GM10266 (cell line): ENCODE measurements around the gene LRRD1.

Source experiments
- DNase-seq: peaks from one replicate; pipeline ENCODE4 v3.0.0; 2012; ENCODE audit errors: extremely low spot score
- TF ChIP-seq, protein P1 (sequence below): IDR thresholded peaks from 2 replicates; pipeline ENCODE4 v1.5.1; 2012; ENCODE audit warnings: mild to moderate bottlenecking, low read depth; ENCODE audit not compliant: control insufficient read depth, insufficient read depth; ENCODE audit errors: missing control alignments

LRRD1 gene

DNA sequence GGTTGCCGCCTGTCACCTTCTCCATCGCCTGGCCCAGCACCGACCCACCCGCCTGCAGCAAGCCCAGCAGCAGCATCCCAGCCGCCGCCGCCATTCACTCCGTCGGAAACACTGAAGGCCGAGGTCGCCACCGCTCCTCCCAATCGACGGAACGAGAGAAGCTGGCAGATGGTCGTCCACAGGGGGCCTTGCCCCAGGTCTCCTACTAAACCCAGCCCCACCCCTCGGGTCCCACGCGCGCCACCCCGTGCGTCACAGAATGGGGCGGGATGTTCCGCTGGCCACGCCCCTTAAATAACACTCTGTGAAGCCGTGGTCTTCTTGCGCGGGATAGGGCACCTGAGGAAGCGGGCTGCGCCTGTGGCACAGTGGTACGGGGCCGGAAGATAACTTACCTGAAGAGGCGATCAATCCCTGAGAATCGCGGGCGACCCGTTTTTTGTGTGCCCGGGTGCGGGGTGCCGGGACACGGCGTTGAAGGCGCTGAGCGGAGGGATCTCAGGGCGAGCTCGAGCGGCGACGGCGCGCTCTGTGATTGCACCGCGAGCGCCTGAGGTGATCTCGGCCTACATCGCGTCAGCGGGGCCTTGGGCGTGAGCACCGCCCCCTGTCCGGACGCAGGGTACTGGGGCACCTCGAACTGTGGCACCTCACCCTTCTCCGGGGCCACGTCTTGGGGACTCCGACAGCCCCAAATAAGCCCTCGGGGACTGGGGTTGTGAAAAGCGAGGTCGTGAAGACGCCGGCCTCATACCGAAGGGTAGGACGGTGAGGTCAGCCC lies 44.5 kb downstream of the LRRD1 start, which contains the start of gene CYP51A1:
CYP51A1 (minus strand) TSS at position 207 of the 781 bp plus-strand sequence; CDS start at position 94, 113 bp downstream.
- peak; percentile 93 for DNase-seq
- TF ChIP-seq, protein P1, sequence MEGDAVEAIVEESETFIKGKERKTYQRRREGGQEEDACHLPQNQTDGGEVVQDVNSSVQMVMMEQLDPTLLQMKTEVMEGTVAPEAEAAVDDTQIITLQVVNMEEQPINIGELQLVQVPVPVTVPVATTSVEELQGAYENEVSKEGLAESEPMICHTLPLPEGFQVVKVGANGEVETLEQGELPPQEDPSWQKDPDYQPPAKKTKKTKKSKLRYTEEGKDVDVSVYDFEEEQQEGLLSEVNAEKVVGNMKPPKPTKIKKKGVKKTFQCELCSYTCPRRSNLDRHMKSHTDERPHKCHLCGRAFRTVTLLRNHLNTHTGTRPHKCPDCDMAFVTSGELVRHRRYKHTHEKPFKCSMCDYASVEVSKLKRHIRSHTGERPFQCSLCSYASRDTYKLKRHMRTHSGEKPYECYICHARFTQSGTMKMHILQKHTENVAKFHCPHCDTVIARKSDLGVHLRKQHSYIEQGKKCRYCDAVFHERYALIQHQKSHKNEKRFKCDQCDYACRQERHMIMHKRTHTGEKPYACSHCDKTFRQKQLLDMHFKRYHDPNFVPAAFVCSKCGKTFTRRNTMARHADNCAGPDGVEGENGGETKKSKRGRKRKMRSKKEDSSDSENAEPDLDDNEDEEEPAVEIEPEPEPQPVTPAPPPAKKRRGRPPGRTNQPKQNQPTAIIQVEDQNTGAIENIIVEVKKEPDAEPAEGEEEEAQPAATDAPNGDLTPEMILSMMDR: no peak

GRCh38 chr7:92133737-92134270 lies 45.1 kb downstream of the LRRD1 start:
- peak; percentile 55 for DNase-seq

DNA sequence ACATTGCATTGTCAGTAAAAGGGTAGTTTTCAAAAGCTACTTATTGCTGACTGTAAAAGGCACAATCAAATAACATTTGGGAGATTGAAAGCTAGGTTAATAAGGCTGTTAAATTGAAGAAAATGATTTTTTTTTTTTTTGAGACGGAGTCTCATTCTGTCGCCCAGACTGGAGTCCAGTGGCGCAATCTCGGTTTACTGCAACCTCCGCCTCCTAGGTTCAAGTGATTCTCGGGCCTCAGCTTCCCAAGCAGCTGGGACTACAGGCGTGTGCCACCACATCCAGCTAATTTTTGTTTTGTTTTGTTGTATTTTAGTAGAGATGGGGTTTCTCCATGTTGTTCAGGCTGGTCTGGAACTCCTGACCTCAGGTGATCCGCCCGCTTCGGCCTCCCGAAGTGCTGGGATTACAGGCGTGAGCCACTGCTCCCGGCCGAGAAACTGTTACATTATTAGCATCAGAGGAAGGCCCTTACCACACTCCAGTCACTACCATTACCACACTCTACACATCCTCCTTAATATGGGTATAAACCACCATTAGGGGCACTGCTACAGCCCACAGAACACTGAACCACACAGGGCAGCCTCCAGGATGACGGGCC lies 45.7 kb downstream of the LRRD1 start:
- TF ChIP-seq, protein P1: no peak
- DNase-seq: peak; percentile 42

More at GRCh38 chr7:92133737-92134270, 45.1 kb downstream of the LRRD1 start:
- TF ChIP-seq, protein P1: peak; percentile 74

DNA sequence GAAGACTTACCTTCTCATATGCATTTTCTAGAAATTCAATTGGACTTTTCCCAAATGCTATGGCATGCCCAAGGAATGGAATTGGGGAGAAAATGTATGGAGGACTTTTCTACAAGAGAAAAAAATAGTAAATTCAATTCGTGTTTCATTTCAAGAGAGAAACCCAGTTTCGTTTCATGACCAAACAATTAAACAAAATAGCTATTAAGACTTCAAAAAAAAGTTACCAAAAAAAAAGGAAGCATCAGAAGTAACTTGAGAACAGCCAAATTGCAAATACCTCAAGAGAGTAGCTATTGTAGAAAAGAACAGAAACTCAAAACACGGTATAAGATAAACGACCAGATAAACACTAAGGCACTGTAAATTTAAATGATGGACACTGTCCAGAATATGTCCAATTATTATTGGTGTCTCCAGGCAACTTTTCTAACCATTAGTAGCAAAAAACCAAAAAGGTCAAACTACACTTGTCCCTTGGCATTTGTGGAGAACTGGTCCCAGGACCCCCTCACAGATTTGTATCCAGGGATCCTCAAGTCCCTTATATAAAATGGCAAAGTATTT lies 47.1 kb downstream of the LRRD1 start:
- TF ChIP-seq, protein P1: no peak
- DNase-seq: no peak

- TF ChIP-seq, protein P1: no peak
- no peak for DNase-seq
Measured at GRCh38 chr7:92131093-92131492, 47.8 kb downstream of the LRRD1 start.

DNA sequence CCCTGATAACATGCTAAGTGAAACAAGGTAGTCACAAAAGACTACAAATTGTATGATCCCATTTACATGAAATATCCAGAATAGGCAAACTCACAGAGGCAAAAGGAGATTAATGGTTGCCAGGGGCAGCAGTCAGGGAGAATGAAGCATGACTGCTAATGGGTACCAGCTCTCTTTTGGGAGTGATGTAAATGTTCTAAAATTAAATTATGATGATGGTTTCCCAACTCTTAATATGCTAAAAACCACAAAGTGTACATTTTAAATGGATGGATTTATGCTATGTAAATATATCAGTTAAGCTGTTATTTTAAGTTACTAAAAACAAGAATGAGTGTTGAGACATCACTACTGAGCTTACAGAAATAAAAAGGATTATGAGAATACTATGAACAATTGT lies 57.3 kb downstream of the LRRD1 start:
- no peak for DNase-seq
- TF ChIP-seq, protein P1: no peak
